ENCODE results near the gene ATF6.

Gene ATF6

GRCh38 chr1:161836018-161836417 is 69.9 kb downstream of the ATF6 start:
- DNase-seq: no peak

- no peak for DNase-seq
These were observed 72.2 kb downstream of the ATF6 start for GRCh38 chr1:161838362-161838761.

GRCh38 chr1:161838885-161839284 is 72.8 kb downstream of the ATF6 start:
- no peak for DNase-seq

GRCh38 chr1:161839591-161839990 is 73.5 kb downstream of the ATF6 start:
- no peak for DNase-seq

- no peak for DNase-seq
These were observed 74.2 kb downstream of the ATF6 start for GRCh38 chr1:161840363-161840762.

- no peak for DNase-seq
These were observed 77.0 kb downstream of the ATF6 start for GRCh38 chr1:161843156-161843555.

- no peak for DNase-seq
These were observed 78.6 kb downstream of the ATF6 start for GRCh38 chr1:161844696-161845095.

GRCh38 chr1:161848676-161849075 is 82.6 kb downstream of the ATF6 start:
- no peak for DNase-seq

GRCh38 chr1:161849518-161849917 is 83.4 kb downstream of the ATF6 start:
- no peak for DNase-seq

GRCh38 chr1:161855260-161855659 is 89.1 kb downstream of the ATF6 start:
- no peak for DNase-seq

GRCh38 chr1:161858271-161858670 is 92.2 kb downstream of the ATF6 start:
- no peak for DNase-seq

GRCh38 chr1:161863549-161863948 is 97.4 kb downstream of the ATF6 start:
- no peak for DNase-seq

GRCh38 chr1:161864577-161864976 is 98.5 kb downstream of the ATF6 start:
- no peak for DNase-seq

- DNase-seq: no peak
These were observed 100.1 kb downstream of the ATF6 start for GRCh38 chr1:161866241-161866640.

GRCh38 chr1:161868832-161869231 is 102.7 kb downstream of the ATF6 start:
- no peak for DNase-seq

- no peak for DNase-seq
These were observed 103.2 kb downstream of the ATF6 start for GRCh38 chr1:161869291-161869690.

- no peak for DNase-seq
These were observed 106.4 kb downstream of the ATF6 start for GRCh38 chr1:161872506-161872905.

GRCh38 chr1:161879261-161879660 is 113.1 kb downstream of the ATF6 start:
- DNase-seq: no peak

- DNase-seq: no peak
These were observed 118.4 kb downstream of the ATF6 start for GRCh38 chr1:161884475-161884874.

GRCh38 chr1:161885003-161885402 is 118.9 kb downstream of the ATF6 start:
- DNase-seq: no peak

GRCh38 chr1:161885759-161886158 is 119.6 kb downstream of the ATF6 start:
- DNase-seq: no peak

GRCh38 chr1:161886589-161886988 is 120.5 kb downstream of the ATF6 start:
- no peak for DNase-seq

GRCh38 chr1:161887730-161888287 is 121.7 kb downstream of the ATF6 start:
- DNase-seq: no peak

- no peak for DNase-seq
These were observed 124.5 kb downstream of the ATF6 start for GRCh38 chr1:161890574-161890973.

- no peak for DNase-seq
These were observed 133.0 kb downstream of the ATF6 start for GRCh38 chr1:161899091-161899490.

GRCh38 chr1:161900160-161900559 is 134.0 kb downstream of the ATF6 start:
- DNase-seq: no peak

Data from stimulated activated CD4-positive, alpha-beta T cell treated with anti-CD3 and anti-CD28 coated beads, Interleukin-4, amount 100 ng/mL, for 4 hours (primary cell).